Caco-2 (cell line): ENCODE data around the gene CMYA5. TPM values are rescaled to one million over a fixed set of nuclear protein-coding genes. Genes with fewer than 3 reads are reported as not detected.

Source experiments
- BruUV-seq: library from RNA; stranded (reverse); fragments of 400-500 nt; replicated peaks from 2 replicates; lab custom pipeline; 2021; lab: Mats Ljungman, UMichigan
- CTCF ChIA-PET: fragments of 300-600 bp; sonication (Branson Sonifier 250); formaldehyde crosslinking; loops from one replicate; lab custom pipeline; 2022; ENCODE audit warnings: antibody characterized with exemption; lab: Charles Lee
- POLR2A ChIA-PET: fragments of 300-600 bp; sonication (Branson Sonifier 250); formaldehyde crosslinking; loops from one replicate; lab custom pipeline; 2022; ENCODE audit warnings: antibody characterized with exemption; lab: Charles Lee
- DNase-seq, 2 experiments: peaks; one replicate each; pipeline versions ENCODE4 v3.0.0 to v3.0.0-alpha.2; 2020 to 2022
- H3K27me3 ChIP-seq: replicated peaks from 2 replicates; pipeline ENCODE4 v1.6.0; 2011; ENCODE audit warnings: low read length; ENCODE audit not compliant: control insufficient read depth, insufficient read depth
- H3K36me3 ChIP-seq: 2 replicates; pipeline ENCODE4 v1.5.1; 2011; ENCODE audit warnings: low read length; ENCODE audit not compliant: control insufficient read depth, insufficient read depth
- H3K4me1 ChIP-seq: fragments of 250-450 bp; sonication (Bioruptor Pico); 2 replicates; pipeline ENCODE4 v1.5.1; 2020; ENCODE audit warnings: mild to moderate bottlenecking
- H3K4me3 ChIP-seq: 2 replicates; pipeline ENCODE4 v1.5.1; 2011; ENCODE audit warnings: low read depth, mild to moderate bottlenecking, control low read depth, low read length
- H3K9me3 ChIP-seq: fragments of 250-450 bp; sonication (Bioruptor Pico); 2 replicates; pipeline ENCODE4 v1.5.1; 2020; ENCODE audit warnings: mild to moderate bottlenecking, moderate library complexity
- H3K27ac Mint-ChIP-seq: one replicate; pipeline ENCODE4 v1.8.0; 2022; ENCODE audit warnings: mixed read lengths; ENCODE audit not compliant: unreplicated experiment
- H3K27me3 Mint-ChIP-seq: one replicate; pipeline ENCODE4 v1.8.0; 2022; ENCODE audit warnings: mixed read lengths; ENCODE audit not compliant: insufficient read depth, unreplicated experiment
- H3K36me3 Mint-ChIP-seq: one replicate; pipeline ENCODE4 v1.8.0; 2022; ENCODE audit warnings: mild to moderate bottlenecking, mixed read lengths; ENCODE audit not compliant: insufficient read depth, unreplicated experiment
- H3K4me1 Mint-ChIP-seq: one replicate; pipeline ENCODE4 v1.8.0; 2022; ENCODE audit warnings: low read depth, mixed read lengths; ENCODE audit not compliant: unreplicated experiment
- H3K4me3 Mint-ChIP-seq: one replicate; pipeline ENCODE4 v1.8.0; 2022; ENCODE audit warnings: mild to moderate bottlenecking, moderate library complexity, mixed read lengths; ENCODE audit not compliant: unreplicated experiment
- H3K9me3 Mint-ChIP-seq: one replicate; pipeline ENCODE4 v1.8.0; 2022; ENCODE audit warnings: mixed read lengths; ENCODE audit not compliant: unreplicated experiment
- intact Hi-C: fragments of 100-400 bp; cut with micrococcal nuclease; formaldehyde crosslinking; loops from one replicate; pipeline ENCODE4 v1.10.0; 2022; ENCODE audit not compliant: unreplicated experiment
- total RNA-seq: library from RNA; stranded (reverse); gene quantifications from 2 replicates; pipeline ENCODE4 v1.2.3, GENCODE V29; 2022
- TF ChIP-seq, protein P1 (sequence below), 2 experiments: fragments of 200-600 bp in 1 of 2; IDR thresholded peaks; 1 replicate in 1 of 2; 2 replicates in 1 of 2; pipeline versions ENCODE4 v1.5.1 to v1.8.0; 2011 to 2022; ENCODE audit warnings: antibody characterized with exemption in 1 of 2, control low read depth in 1 of 2, inconsistent platforms in 1 of 2, low read depth in 1 of 2, low read length in 1 of 2, mild to moderate bottlenecking in 1 of 2, moderate library complexity in 1 of 2; ENCODE audit not compliant: insufficient read depth in 1 of 2, severe bottlenecking in 1 of 2, unreplicated experiment in 1 of 2

Gene CMYA5
- total RNA-seq, 1 experiment from 2014 or later, result 0.39 TPM

DNA sequence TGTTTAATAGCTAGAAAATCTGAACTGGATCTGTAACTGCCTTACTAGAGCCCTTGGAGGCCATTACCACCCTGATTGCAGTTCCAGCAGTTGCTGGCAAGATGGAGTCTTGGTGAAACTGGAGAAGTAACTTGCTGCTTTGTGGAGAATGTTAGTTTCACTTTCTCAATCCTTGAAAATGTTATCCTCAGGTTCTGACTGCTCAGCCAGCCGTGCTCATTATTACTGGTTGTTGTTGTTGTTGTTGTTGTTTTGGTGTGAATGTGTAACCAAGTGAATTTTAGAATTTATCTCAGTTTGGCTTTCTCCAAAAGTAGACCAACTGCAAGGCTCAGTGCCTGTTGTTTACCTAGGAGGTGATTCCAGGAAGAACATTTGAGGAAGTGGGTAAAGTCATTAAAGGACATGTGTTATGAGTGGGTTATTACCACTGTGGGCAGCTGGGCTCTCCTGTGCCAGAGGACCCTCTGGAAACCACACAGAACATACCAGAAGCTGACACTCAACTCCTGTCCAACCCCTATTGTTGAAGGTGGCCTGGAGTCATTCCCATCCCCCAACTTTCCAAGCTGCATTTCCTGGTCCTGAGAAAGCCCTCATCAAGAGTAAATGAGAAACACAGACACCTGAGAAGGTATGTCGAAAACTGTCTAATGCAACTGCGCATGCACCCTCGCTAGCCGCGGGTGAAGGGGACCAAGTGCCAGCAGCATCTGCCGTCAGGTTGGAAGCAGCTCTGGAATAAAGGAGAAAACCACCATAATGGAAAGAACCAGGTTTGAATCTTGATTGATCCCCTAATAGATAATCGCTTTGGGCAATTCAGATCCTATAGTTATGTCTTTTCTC is 111.6 kb downstream of the CMYA5 start:
- ChIA-PET CTCF (no interaction called here), POLR2A (no interaction called here)
- no peaks in the 10 kb centered on the region for H3K9me3 Mint-ChIP-seq
- Histone ChIP-seq H3K4me1 (no peaks in the 10 kb centered on the region), H3K9me3 (no peaks in the 10 kb centered on the region), H3K27me3 (no peaks in the 10 kb centered on the region), H3K4me3 (no peak overlapping the region), H3K36me3 (no peaks in the 10 kb centered on the region)
- intact Hi-C loops, result no loop called here
- no peak overlapping the region for H3K4me3 Mint-ChIP-seq
- no peak overlapping the region for H3K27ac Mint-ChIP-seq
- TF ChIP-seq, protein P1, sequence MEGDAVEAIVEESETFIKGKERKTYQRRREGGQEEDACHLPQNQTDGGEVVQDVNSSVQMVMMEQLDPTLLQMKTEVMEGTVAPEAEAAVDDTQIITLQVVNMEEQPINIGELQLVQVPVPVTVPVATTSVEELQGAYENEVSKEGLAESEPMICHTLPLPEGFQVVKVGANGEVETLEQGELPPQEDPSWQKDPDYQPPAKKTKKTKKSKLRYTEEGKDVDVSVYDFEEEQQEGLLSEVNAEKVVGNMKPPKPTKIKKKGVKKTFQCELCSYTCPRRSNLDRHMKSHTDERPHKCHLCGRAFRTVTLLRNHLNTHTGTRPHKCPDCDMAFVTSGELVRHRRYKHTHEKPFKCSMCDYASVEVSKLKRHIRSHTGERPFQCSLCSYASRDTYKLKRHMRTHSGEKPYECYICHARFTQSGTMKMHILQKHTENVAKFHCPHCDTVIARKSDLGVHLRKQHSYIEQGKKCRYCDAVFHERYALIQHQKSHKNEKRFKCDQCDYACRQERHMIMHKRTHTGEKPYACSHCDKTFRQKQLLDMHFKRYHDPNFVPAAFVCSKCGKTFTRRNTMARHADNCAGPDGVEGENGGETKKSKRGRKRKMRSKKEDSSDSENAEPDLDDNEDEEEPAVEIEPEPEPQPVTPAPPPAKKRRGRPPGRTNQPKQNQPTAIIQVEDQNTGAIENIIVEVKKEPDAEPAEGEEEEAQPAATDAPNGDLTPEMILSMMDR (IDR thresholded peaks at IDR 0.05; ENCODE audit: insufficient read depth in 1 of 2, low read depth in 1 of 2, low read length in 1 of 2, severe bottlenecking in 1 of 2, unreplicated experiment in 1 of 2), result no peak
- no peaks in the 10 kb centered on the region for H3K4me1 Mint-ChIP-seq
- no peaks in the 10 kb centered on the region for H3K27me3 Mint-ChIP-seq
- BruUV-seq, result no TSS peak
- no peak for DNase-seq
- H3K36me3 Mint-ChIP-seq, result no peaks in the 10 kb centered on the region

DNA sequence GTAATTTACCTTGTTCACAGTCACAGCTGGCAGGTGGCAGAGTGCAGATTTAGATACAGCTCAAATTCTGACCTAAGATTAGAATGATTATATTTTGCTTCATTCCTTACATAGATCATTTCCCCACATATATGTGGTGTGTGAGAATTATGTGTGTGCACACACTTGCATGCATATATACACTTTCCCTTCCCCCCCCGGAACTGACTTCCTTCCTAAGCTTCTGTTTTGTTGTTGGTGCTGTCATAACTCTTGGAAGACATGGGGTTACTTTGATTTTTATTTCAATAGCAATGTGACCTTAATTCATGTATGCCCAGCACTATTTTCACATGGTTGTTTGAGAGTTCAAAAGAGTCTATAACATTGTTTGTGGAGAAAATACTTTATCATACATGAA is 112.8 kb downstream of the CMYA5 start:
- Mint-ChIP-seq H3K27ac (no peak overlapping the region), H3K36me3 (no peaks in the 10 kb centered on the region), H3K27me3 (no peaks in the 10 kb centered on the region), H3K9me3 (no peaks in the 10 kb centered on the region), H3K4me3 (no peak overlapping the region), H3K4me1 (no peaks in the 10 kb centered on the region)
- POLR2A ChIA-PET, result no interaction called here
- Histone ChIP-seq H3K27me3 (no peaks in the 10 kb centered on the region), H3K4me1 (no peaks in the 10 kb centered on the region), H3K4me3 (no peak overlapping the region), H3K36me3 (no peaks in the 10 kb centered on the region), H3K9me3 (no peaks in the 10 kb centered on the region)
- intact Hi-C loops, result no loop called here
- no TSS peak for BruUV-seq
- no peak for DNase-seq
- CTCF ChIA-PET, result no interaction called here
- TF ChIP-seq, protein P1 (IDR thresholded peaks at IDR 0.05; ENCODE audit: insufficient read depth in 1 of 2, low read depth in 1 of 2, low read length in 1 of 2, severe bottlenecking in 1 of 2, unreplicated experiment in 1 of 2), result no peak

DNA sequence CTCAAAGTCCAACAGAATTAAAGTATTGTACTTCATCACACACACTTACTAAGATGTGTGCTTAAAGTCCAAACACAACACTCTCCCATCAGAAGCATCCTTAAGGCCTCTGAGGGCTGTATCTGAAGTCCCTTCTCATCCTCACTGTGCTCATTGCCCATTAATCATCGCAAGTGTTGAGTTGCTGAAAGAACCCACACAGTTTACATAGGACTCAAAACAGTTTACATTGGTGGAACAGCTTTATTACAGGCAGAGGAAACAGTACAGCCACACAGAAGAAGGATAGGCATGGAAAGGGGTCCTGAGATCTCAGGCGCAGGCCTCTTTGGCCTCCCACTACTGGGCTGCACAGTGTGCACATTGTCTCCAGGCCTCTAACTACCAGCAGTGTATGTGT is 113.4 kb downstream of the CMYA5 start:
- Histone ChIP-seq H3K36me3 (no peaks in the 10 kb centered on the region), H3K9me3 (no peaks in the 10 kb centered on the region), H3K27me3 (no peaks in the 10 kb centered on the region), H3K4me3 (no peak overlapping the region), H3K4me1 (no peaks in the 10 kb centered on the region)
- Mint-ChIP-seq H3K9me3 (no peaks in the 10 kb centered on the region), H3K27me3 (no peaks in the 10 kb centered on the region), H3K27ac (no peak overlapping the region), H3K4me3 (no peak overlapping the region), H3K36me3 (no peaks in the 10 kb centered on the region), H3K4me1 (no peaks in the 10 kb centered on the region)
- TF ChIP-seq, protein P1 (IDR thresholded peaks at IDR 0.05; ENCODE audit: insufficient read depth in 1 of 2, low read depth in 1 of 2, low read length in 1 of 2, severe bottlenecking in 1 of 2, unreplicated experiment in 1 of 2), result no peak
- ChIA-PET CTCF (no interaction called here), POLR2A (no interaction called here)
- intact Hi-C loops, result no loop called here
- no TSS peak for BruUV-seq
- DNase-seq, result no peak
